RWPE2 (cell line): Measurements from ENCODE around the gene WDR37.

Experiments used
- ATAC-seq: fragments of 200-7000 bp; cut with Tn5 transposase; 3 replicates; pipeline ENCODE4 v1.9.1; 2021; ENCODE audit warnings: low read depth
- DNase-seq: peaks from one replicate; pipeline ENCODE4 v3.0.0-alpha.2; 2020; ENCODE audit warnings: low spot score
- H3K27ac ChIP-seq: fragments of 450-650 bp; 2 replicates; pipeline ENCODE4 v1.5.1; 2017; ENCODE audit warnings: mild to moderate bottlenecking; ENCODE audit not compliant: poor library complexity, severe bottlenecking
- H3K27me3 ChIP-seq: fragments of 250-450 bp; sonication (Bioruptor Pico); 2 replicates; pipeline ENCODE4 v1.5.1; 2021; ENCODE audit warnings: mild to moderate bottlenecking, moderate library complexity; ENCODE audit not compliant: insufficient read depth, poor library complexity, severe bottlenecking
- H3K36me3 ChIP-seq: fragments of 250-450 bp; sonication (Bioruptor Pico); 2 replicates; pipeline ENCODE4 v1.5.1; 2020; ENCODE audit warnings: low read depth, mild to moderate bottlenecking, moderate library complexity
- H3K4me1 ChIP-seq: fragments of 250-450 bp; sonication (Bioruptor Pico); 2 replicates; pipeline ENCODE4 v1.5.1; 2021; ENCODE audit warnings: mild to moderate bottlenecking, moderate library complexity; ENCODE audit not compliant: insufficient read depth, poor library complexity, severe bottlenecking
- H3K4me3 ChIP-seq: fragments of 250-450 bp; sonication (Bioruptor Pico); 2 replicates; pipeline ENCODE4 v1.5.1; 2021; ENCODE audit warnings: mild to moderate bottlenecking, moderate library complexity; ENCODE audit not compliant: severe bottlenecking
- H3K9me3 ChIP-seq: fragments of 250-450 bp; sonication (Bioruptor Pico); 2 replicates; pipeline ENCODE4 v1.5.1; 2021; ENCODE audit warnings: mild to moderate bottlenecking, moderate library complexity; ENCODE audit not compliant: severe bottlenecking
- TF ChIP-seq, protein P1 (sequence below): fragments of 450-650 bp; IDR thresholded peaks from one replicate; pipeline ENCODE4 v1.5.1; 2017; ENCODE audit warnings: mild to moderate bottlenecking, moderate library complexity; ENCODE audit not compliant: poor library complexity, severe bottlenecking

WDR37 gene

DNA sequence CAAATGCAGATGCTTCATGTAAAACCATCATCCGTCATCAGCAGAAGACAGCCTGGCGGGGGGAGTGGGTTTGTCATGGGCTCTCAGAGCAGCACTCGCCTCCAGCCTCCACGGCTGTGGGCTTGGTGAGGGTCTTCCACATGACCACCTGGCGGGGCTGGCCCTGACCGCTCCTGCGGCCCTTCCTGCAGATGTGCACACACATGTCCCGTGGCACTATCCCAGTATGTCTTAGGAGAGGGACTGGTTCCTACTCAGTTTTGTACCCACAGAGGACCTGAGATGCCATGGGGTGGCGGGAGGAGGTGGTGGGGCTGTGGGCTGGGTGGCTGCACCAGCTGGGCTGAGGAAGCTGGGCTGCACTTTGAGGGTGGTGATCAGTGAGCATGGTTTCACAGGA lies 35.2 kb upstream of the WDR37 start:
- DNase-seq: no peak
- ATAC-seq: peak; percentile 19; the same call in 1 of the 3 replicates

DNA sequence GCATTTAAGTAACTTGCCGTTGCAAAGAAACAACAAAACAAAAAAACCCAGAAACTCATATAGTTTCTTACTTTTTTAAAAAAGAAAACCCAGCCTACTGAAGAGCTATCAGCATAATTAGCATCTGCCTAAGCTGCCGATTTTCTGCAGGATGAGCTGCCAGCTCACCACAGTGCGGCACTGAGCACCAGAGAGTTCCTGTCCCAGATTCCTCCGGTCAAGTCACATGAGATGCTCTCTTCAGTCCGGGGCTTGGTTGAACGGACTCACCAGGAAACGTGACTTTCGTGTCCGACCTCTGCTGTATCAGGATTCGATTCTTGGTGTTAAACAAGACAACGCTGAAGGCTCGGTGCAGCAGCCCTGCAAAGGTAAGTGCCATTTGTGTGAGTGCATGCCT lies 33.8 kb upstream of the WDR37 start:
- H3K27ac ChIP-seq: no peak overlapping the region
- H3K4me1 ChIP-seq: no peaks in the 10 kb centered on the region
- no peak for DNase-seq
- H3K9me3 ChIP-seq: no peaks in the 10 kb centered on the region
- H3K27me3 ChIP-seq: no peaks in the 10 kb centered on the region
- H3K4me3 ChIP-seq: no peak overlapping the region
- peaks cover 13% of the 10 kb centered on the region for H3K36me3 ChIP-seq
- TF ChIP-seq, protein P1, sequence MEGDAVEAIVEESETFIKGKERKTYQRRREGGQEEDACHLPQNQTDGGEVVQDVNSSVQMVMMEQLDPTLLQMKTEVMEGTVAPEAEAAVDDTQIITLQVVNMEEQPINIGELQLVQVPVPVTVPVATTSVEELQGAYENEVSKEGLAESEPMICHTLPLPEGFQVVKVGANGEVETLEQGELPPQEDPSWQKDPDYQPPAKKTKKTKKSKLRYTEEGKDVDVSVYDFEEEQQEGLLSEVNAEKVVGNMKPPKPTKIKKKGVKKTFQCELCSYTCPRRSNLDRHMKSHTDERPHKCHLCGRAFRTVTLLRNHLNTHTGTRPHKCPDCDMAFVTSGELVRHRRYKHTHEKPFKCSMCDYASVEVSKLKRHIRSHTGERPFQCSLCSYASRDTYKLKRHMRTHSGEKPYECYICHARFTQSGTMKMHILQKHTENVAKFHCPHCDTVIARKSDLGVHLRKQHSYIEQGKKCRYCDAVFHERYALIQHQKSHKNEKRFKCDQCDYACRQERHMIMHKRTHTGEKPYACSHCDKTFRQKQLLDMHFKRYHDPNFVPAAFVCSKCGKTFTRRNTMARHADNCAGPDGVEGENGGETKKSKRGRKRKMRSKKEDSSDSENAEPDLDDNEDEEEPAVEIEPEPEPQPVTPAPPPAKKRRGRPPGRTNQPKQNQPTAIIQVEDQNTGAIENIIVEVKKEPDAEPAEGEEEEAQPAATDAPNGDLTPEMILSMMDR: no peak
- ATAC-seq: no peak

More for the DNA sequence above, 35.2 kb upstream of the WDR37 start:
- H3K9me3 ChIP-seq: no peaks in the 10 kb centered on the region
- no peaks in the 10 kb centered on the region for H3K27me3 ChIP-seq
- peaks cover 26% of the 10 kb centered on the region for H3K36me3 ChIP-seq
- TF ChIP-seq, protein P1: no peak
- H3K27ac ChIP-seq: no peak overlapping the region
- no peaks in the 10 kb centered on the region for H3K4me1 ChIP-seq
- H3K4me3 ChIP-seq: no peak overlapping the region

DNA sequence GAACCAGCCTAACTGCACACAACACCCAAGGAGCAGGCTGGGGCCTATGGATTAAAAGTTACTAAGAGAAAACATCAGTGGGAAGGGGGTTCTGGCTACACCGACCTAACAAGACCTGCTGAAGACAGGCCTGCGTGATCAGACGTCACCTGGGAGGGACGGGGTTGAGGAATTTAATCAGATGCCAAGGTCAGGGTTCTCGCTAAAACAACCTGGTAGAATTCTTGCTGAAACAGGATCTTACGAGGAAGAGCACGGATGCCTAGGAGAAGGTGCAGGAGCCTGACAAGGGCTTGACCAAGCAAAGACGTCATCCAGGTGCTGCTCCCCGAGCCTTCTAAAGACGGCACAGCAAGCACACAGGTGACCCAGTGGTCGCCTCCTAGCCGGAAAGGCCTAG lies 32.1 kb upstream of the WDR37 start:
- DNase-seq: no peak
- no peaks in the 10 kb centered on the region for H3K9me3 ChIP-seq

DNA sequence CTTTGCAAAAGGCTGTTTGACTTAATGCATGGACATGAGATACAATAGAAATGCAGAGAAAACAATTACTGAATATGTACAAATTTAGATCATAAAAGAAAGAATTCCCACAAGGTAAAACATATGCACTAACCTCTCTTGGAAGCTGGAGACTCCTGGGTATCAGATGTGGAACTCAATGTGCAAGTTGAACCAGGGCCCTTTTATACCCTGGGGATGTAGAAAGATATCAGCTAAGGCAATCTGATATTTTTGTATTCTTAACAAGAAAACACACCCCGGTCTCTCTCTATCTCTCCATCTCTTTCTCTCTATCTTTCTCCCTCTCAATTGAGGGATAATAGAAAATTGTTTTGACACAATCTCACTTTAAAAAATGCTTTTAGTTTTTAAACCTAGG lies 30.5 kb upstream of the WDR37 start, which contains the start of gene IDI2:
TSS of gene IDI2 (minus strand) at position 177 of the 400 bp plus-strand sequence. CDS start 1,136 bp downstream, outside the sequence.
- Histone ChIP-seq H3K27me3 (no peaks in the 10 kb centered on the region), H3K36me3 (no peaks in the 10 kb centered on the region), H3K27ac (no peak within 1 kb of the TSS), H3K4me3 (no peak within 1 kb of the TSS), H3K9me3 (no peaks in the 10 kb centered on the region), H3K4me1 (no peaks in the 10 kb centered on the region)
- DNase-seq (no peak), ATAC-seq (no peak)
- TF ChIP-seq, protein P1: no peak

More for the DNA sequence above, 32.1 kb upstream of the WDR37 start:
- Histone ChIP-seq H3K27ac (no peak overlapping the region), H3K4me1 (no peaks in the 10 kb centered on the region), H3K27me3 (no peaks in the 10 kb centered on the region), H3K4me3 (no peak overlapping the region), H3K36me3 (peaks cover 2% of the 10 kb centered on the region; the same call in 1 of the 2 replicates)
- TF ChIP-seq, protein P1: no peak
- ATAC-seq: no peak

DNA sequence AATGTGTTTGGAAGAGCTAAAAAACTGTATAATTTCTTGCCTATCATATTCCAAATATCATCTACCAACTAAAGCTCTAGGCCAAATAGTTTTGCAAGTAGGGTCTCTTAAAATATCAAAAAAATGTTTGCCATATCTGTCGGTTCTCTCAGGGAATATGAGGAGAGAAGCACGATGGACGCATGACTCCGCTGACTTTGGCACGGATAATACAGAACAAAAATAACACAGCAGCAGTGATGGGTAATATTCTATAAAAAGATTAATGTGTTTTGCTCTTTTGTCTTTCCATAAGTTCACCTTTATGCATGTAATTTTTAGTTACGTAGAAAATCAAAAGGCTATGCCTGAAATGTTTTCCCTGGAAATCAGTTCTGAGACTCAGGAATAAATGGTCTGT lies 29.6 kb upstream of the WDR37 start:
- TF ChIP-seq, protein P1: no peak
- ATAC-seq: no peak

More for the DNA sequence above, 29.6 kb upstream of the WDR37 start:
- Histone ChIP-seq H3K4me1 (no peaks in the 10 kb centered on the region), H3K4me3 (no peak overlapping the region), H3K9me3 (no peaks in the 10 kb centered on the region), H3K27ac (no peak overlapping the region), H3K36me3 (no peaks in the 10 kb centered on the region), H3K27me3 (no peaks in the 10 kb centered on the region)
- DNase-seq: no peak
